GM10847 (cell line): ENCODE results near the gene RNF146.
A peak's percentile ranks its signal among the peaks of the same experiment; 100 is the strongest.

Experiments
- POLR2A ChIP-seq: IDR thresholded peaks from 2 replicates; pipeline ENCODE4 v1.6.1; 2011; ENCODE audit not compliant: insufficient read length; ENCODE audit errors: extremely low read depth

RNF146 gene, protein sequence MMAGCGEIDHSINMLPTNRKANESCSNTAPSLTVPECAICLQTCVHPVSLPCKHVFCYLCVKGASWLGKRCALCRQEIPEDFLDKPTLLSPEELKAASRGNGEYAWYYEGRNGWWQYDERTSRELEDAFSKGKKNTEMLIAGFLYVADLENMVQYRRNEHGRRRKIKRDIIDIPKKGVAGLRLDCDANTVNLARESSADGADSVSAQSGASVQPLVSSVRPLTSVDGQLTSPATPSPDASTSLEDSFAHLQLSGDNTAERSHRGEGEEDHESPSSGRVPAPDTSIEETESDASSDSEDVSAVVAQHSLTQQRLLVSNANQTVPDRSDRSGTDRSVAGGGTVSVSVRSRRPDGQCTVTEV

DNA sequence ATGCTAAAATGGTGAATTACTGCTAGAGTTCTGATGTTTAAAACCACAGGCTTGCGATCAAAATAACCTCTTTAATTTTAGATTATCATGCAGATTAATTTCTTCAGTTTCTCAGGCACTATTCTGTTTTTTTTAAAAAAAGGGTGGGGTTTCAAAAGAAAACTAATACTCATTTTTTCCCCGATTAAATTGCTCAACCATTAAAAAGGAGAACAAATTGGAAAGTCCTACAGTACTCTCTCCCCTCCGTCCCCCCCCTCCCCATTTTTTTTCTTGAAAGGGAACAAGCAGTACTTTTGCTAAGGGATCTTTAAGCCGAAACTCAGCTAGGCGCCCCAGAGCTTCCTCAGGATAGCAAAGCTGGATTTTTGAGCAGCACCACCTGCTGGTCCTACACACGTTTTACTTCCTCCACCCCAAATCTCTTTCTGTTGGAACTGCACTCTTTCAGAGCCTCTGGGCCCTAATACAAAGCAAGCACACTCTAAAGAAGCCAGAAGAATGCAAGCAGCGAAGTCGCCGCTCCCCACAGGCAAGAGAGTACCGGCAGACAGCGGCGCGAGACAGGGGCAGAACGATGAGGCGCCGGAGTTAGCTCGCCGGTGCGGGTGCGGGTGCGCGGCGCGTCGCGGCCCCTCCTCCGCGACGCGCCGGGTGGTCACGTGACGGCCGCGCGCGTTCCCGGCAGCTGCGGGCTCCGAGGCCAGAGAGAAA, at the start of gene RNF146:
Gene RNF146 (plus strand): TSS at position 687 of the 714 bp plus-strand sequence. CDS start 13,475 bp downstream, outside the sequence.
- TF ChIP-seq POLR2A = no peak

DNA sequence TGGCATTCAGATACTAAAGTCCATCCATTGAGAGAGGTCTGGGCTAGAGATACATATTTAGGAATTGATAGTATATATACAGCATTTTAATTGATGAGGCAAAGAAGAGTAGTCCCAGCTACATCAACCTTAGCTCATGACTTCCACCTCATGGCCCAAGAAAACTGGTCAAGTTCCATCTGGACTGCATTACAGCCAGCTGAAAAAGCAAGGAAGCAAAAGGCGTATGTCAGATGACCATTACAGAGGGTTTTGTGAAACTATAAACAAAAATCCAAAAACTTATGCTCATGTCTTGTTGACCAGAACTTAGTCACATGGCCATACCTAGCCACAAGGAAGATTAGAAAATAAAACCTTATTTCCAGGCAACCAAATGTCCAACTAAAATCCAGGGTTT, 46.8 kb upstream of the RNF146 start:
- no peak for TF ChIP-seq POLR2A

DNA sequence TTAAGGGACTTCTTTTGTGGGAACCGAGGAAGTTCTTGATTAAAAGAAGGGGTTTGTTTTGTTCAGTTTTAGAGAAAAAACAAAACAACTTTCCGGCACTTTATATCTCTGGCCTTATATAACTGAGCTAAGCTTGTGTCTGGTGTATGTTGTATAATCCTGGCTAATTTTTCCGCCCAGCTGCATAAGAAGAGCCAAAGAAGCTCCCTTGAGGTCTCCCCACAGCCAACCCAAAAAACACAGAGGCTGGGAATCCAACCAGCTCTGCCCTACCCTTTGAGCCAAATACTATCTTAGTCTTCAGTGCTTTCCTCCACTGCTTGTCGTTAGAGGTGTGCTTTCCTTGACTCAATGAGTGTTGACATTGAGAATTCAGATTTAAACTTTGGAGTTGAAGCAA, 45.5 kb upstream of the RNF146 start:
- TF ChIP-seq POLR2A = no peak

DNA sequence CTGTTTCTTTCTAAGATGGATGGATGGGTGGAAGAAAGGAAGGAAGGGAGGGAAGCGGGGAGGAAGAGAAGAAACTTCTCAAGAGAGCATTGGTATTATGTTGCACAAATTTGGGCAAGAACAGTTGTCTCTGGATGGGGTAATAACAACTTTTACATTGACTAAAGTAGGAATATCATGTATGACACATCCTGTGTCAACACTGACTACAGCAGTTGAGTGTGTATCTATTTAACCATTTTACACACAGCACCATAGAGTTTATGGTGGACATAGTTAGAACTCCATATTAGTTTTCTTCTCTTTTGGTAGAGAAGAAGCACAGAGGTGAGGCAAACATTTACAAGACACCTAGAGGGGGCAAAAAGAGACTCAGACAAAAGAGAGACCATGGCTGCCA, 44.2 kb upstream of the RNF146 start:
- TF ChIP-seq POLR2A = no peak

DNA sequence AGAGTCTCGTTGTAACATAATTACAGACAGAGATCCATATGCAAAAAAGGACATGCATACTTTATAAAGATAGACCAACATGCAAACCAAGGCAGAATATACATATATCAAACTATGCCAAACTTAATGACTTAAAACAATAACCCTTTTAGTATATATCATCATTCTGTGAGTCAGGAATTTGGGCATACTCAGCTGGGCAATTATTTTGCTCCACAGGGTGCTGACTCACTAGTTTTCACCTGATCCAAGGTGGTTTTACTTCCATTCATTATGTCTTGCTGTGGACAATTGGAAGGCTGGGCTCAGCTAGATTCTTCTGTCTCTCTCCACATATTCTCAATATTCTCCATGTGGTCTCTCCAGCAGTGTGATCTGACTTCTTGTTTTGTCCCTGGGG, 41.2 kb upstream of the RNF146 start:
- TF ChIP-seq POLR2A = no peak

DNA sequence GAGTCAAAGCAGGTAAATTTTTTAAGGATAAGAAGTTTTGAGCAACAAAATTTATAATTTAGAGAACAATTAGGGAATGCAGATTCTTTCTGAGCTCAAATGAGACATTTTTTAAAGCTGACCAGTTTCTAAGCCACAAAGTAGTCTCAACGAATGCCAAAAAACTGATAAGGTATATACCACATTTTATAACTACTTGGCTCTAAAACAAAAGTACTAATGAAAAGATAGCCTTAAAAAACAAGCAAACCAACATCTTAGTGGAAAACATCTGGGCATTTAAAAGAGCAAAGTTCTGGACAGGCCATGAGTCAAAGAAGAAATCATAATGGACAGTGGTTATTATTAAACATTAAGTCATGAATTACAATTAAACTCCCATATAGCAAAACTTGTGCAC, 23.2 kb upstream of the RNF146 start:
- TF ChIP-seq POLR2A = no peak

DNA sequence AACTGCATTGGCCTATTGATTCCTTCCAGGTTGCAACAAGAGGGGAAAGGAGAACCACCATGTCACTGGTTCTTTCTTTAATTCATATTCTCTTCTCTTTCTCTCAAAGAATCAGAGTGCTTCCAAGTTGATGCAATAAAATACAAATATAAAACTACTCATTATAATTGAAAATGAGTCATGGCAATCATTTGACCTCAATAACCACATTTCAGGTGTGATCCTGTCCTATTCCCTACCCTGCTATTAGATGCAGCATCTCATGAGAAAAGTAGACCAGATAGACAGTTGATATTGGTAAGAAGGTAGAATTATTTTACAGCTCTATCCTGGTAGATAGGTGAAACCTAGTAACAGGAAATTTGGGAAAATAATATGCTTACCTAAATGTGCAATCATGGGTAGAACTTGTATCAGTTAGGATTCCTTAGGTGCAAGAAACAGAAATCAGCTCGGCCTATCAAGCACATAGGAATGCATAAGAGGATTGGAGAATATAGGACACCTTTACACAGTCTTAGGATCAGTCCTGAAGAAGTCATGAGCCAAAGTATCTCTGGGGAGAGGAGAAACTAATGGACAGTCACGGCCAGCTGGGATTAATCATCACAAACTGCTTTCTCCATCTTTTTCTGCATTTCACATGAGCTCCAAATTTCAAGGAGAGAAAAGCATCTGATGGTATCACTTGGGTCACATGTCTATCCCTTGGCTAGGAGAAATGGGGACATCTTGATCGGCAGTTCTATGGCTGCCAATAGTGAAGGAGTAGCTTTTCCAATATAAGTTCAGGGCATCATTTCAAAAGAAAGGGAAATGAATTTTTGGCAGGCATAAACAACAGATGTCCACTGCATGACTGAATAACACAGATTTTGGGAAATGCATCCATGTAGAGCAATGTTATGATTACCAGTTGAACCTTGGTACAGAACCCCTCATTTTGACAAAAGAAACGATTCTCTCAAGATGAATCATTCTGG, 19.3 kb upstream of the RNF146 start:
- no peak for TF ChIP-seq POLR2A

DNA sequence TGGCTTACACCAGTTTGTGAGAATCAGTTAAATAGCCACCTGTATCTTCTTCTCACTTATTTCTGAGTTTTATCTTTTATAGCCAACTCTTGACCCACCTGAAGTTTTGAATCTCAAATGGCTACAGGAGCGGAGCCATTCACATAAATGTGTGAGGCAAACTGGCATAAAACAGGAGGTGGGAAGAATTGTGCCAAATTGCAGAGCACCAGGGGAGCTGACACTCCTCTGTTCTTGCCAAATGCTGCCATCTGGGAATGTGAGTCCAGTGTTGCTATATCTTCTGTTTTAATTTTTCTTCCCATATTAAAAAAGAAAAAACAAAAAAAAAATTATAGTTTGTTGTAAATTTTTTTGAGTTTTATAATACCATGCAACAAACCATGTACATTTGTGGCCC, 17.0 kb upstream of the RNF146 start:
- TF ChIP-seq POLR2A = no peak

DNA sequence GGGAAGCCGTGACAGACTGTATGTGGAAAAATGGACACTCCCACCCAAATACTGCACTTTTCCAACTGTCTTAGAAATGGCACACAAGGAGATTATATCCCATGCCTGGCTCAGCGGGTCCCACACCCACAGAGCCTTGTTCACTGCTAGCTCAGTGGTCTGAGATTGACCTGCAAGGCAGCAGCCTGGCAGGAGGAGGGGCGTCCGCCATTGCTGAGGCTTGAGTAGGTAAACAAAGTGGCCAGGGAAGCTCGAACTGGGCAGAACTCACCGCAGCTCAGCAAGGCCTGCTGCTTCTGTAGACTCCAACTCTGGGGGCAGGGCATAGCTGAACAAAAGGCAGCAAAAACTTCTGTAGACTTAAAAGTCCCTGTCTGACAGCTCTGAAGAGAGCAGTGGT, 11.4 kb upstream of the RNF146 start:
- no peak for TF ChIP-seq POLR2A

DNA sequence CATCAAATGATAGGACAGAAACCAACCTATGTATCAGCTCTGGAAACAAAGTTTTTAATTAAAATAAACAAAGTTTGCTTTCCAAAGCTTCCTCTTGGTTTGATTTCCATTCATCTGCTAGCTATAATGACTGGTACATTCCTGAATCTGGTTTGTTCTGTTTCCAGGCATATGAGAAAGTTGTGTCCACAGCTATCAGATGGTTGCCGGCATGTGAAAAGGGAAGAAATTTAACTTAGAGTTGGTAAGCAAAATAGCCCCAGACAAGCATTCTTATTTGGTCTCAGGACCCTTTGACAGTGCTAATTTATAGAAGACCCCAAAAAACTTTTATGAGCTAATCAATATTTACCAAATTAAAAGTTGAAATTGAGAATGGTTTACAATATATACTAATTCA, 3.8 kb upstream of the RNF146 start:
- TF ChIP-seq POLR2A = no peak

DNA sequence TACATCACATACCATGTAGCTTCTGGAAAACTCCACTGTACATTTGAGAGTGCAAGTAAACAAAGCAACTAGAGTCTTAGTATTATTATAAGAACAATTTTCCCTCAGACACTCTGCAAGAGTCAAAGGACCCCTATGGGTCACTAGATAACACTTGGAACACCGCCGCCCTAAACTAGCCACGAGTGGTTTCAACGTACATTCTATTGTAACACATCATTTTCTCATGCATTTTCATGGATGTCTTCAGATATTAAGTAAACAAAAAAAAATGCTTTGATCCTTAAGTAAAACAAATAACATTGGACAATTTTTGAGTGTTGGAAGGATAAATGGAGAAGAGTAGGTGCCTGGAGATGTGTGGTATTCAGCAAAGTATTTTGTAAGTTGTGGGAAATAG, 3.2 kb upstream of the RNF146 start:
- TF ChIP-seq POLR2A = no peak

DNA sequence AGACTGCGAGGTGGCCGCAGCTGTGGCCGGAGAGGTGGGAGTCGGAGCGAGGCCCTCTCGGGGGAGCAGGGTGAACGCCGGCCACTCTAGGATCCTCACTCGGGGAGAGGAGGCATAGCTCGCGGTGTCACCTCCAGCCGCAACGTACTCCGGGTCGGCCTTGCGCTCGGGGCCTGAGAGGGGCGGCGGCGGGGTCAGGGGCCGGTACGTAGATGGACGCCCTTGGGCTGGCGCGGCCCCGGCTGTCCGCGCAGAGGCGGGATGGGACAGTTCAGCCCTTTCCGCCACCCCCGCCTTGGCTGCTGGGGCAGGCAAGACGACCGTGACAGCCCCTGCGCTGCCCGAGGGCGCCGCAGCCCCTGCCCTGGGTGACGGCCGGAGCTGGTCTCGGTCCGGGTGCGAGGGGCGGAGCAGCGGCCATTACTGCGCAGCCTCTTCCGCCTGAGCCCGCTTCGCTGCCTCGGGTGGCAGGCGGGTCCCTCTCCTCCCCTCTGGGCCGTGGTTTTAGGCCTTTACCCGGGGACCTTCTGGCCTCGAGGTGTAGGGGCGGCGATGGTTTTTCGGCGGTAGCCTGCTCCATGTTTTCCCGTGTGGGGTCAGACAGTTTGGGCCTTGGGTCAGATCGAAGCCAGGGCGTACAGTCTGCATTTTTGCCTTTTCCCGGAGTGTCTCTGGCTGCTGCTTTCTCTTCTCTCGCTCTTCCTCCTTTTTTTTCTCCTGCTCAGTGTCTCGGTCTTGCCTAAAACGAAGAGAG, 405 bp downstream of the RNF146 start:
- TF ChIP-seq POLR2A = peak; percentile 59

DNA sequence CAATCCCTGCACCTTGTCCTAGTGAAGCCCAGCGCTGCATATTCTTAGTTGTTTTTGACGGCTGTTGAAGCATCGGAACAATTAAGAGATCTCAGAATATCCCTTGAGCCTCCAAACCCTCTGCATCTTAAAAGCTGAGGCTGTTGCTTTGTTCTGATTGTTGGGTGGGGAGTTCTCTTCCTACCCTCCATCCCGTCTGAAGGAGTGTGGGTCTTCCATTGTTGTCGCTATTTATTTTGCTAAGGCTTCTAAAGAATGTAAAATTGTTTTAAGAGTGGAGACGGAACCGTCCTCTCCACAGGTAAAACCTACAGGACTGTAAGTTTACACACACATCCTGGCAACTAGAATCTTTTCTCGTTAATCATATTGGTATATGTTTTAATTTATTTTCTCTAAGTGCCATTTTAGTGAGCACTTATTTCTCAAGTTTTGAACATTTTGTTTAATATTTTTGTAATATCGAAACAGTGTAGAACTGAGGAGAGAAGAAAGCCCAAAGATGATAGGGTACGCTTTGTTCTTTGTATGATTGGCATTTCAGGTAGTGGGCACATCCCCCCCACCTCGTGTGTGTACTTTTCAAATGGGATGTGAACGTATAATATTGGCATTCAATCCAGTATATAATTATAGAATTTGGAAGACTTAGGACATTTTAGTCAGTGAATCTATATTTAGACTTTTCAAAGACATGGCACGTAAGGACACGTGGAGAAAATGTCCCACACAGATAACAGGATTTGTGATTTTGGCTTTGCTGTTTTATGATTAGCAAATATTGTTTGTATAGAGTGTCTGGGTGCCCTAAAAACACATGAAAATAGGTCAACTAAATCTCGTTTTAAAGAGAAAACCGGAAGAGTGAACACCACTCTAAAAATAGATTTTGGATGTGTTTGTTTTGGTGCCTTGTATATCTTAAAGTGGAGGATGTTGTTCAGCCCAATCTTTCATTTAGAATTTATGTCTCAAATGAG, 1.3 kb downstream of the RNF146 start:
- no peak for TF ChIP-seq POLR2A

DNA sequence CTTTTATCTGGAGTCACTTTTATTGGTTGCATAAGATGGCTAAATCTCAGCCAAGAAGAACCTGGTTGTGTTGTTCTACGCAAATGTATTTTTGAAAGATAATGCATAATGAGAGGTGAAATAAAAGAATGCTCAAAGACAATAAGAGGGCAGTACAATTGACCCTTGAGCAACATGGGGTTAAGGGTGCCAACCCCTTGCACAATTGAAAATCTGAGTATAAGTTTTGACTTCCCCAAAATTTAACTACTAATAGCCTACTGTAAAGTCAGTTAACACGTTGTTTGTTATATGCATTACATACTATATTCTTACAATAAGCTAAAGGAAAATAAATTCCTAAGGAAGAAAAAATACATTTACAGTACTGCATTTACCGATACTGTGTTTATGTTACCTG, 5.9 kb downstream of the RNF146 start:
- TF ChIP-seq POLR2A = no peak
